Iris pigment epithelial cell (primary cell): ENCODE measurements around the gene CLMN.
"Not testable (repeated sequence)": the region's sequence is repeated elsewhere in the genome, so short reads cannot be mapped to it uniquely, and the experiment has no call there.

Source experiments
- DNase-seq: peaks from one replicate; pipeline ENCODE4 v3.0.0-alpha.2; 2011; ENCODE audit warnings: low read depth

CLMN gene

GRCh38 chr14:95217391-95217900 is 102.3 kb downstream of the CLMN start:
- DNase-seq, result peak; percentile 74

GRCh38 chr14:95216008-95216407 is 103.7 kb downstream of the CLMN start:
- DNase-seq, result no peak

GRCh38 chr14:95215094-95215725 is 104.5 kb downstream of the CLMN start:
- DNase-seq, result no peak

- DNase-seq, result no peak
Measured at GRCh38 chr14:95213774-95214173, 105.9 kb downstream of the CLMN start.

GRCh38 chr14:95211721-95212504 is 107.8 kb downstream of the CLMN start:
- no peak for DNase-seq

GRCh38 chr14:95210699-95211098 is 109.0 kb downstream of the CLMN start:
- no peak for DNase-seq

GRCh38 chr14:95208598-95208997 is 111.1 kb downstream of the CLMN start:
- DNase-seq, result no peak

GRCh38 chr14:95207475-95208233 is 112.1 kb downstream of the CLMN start:
- DNase-seq, result no peak

- peak; percentile 87 for DNase-seq
Measured at GRCh38 chr14:95206534-95206933, 113.2 kb downstream of the CLMN start.

GRCh38 chr14:95204705-95205104 is 115.0 kb downstream of the CLMN start:
- no peak for DNase-seq

- not testable (repeated sequence) for DNase-seq
Measured at GRCh38 chr14:95201745-95202144, 118.0 kb downstream of the CLMN start.

- no peak for DNase-seq
Measured at GRCh38 chr14:95200404-95200803, 119.3 kb downstream of the CLMN start.

GRCh38 chr14:95199298-95199983 is 120.3 kb downstream of the CLMN start:
- no peak for DNase-seq

GRCh38 chr14:95198320-95198719 is 121.4 kb downstream of the CLMN start:
- no peak for DNase-seq

GRCh38 chr14:95197551-95197950 is 122.2 kb downstream of the CLMN start:
- no peak for DNase-seq

- DNase-seq, result no peak
Measured at GRCh38 chr14:95196826-95197545, 122.7 kb downstream of the CLMN start.

GRCh38 chr14:95196268-95196667 is 123.4 kb downstream of the CLMN start:
- no peak for DNase-seq

- DNase-seq, result no peak
Measured at GRCh38 chr14:95195031-95195430, 124.7 kb downstream of the CLMN start.

- peak; percentile 15 for DNase-seq
Measured at GRCh38 chr14:95193081-95193480, 126.6 kb downstream of the CLMN start.

GRCh38 chr14:95192311-95192710 is 127.4 kb downstream of the CLMN start:
- no peak for DNase-seq

- no peak for DNase-seq
Measured at GRCh38 chr14:95191445-95192199, 128.1 kb downstream of the CLMN start.
